GM18520 (cell line): ENCODE results near the gene ZNF423.
A peak's percentile ranks its signal among the peaks of the same experiment; 100 is the strongest.

Experiments used
- ATAC-seq: cut with Tn5 transposase; IDR thresholded peaks from one replicate; pipeline ENCODE4 v1.9.1; 2021; ENCODE audit not compliant: unreplicated experiment

Gene ZNF423

DNA sequence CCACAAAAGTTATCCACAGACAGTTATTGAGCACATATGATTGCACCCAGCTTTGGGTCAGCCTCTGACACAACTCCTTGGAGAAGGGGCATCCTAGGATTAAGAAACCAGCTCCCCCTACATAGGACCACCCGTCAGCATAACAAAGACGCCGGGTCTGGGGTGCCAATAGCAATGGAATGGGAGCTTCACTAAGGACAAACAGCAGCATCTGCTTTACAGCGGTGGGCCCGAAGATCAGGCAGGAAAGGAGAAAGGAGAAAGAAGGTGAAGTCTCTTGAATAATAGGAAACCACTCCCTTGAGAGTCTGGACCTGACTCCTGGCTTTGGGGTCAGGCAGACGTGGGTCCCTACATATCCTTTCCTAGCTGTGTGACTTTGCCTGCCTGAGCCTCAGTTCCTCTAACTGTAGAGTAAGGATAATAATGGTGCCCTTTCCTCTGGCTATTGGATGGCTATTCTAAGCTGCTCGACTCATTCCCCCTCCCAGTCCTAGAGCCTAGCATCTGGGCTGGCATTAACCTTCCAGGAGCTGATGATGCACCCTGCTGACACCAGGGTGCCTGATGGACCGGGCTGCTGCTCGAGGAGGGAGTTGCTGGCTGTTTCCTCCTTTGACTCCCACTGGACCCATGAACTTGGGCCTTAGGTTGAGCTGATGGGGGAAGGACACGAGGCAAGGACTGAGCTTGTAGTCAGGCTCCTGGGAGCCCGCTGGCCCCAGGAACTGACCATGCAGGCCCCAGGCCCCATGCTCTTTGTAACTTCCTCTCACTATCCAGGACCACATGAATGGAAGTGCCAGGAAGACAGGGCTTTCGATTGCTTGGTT, 388.2 kb downstream of the ZNF423 start:
- no peak for ATAC-seq

- no peak for ATAC-seq
Observed at GRCh38 chr16:49466881-49467280, 389.0 kb downstream of the ZNF423 start.

DNA sequence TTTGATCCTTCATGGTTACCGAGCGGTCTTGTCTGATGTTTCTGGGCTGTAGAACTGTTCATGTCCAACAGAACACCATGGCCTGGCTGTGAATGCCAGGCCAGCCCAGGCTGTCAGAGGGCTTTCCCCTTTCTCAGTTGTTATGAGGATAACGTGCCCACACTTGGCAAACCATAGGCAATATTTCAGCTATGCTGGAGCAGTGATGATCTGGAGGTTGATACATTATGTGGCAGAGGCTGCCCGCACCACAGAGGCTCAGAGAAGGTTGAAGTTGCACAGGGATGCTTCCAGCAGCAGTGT, 389.4 kb downstream of the ZNF423 start:
- ATAC-seq = no peak

DNA sequence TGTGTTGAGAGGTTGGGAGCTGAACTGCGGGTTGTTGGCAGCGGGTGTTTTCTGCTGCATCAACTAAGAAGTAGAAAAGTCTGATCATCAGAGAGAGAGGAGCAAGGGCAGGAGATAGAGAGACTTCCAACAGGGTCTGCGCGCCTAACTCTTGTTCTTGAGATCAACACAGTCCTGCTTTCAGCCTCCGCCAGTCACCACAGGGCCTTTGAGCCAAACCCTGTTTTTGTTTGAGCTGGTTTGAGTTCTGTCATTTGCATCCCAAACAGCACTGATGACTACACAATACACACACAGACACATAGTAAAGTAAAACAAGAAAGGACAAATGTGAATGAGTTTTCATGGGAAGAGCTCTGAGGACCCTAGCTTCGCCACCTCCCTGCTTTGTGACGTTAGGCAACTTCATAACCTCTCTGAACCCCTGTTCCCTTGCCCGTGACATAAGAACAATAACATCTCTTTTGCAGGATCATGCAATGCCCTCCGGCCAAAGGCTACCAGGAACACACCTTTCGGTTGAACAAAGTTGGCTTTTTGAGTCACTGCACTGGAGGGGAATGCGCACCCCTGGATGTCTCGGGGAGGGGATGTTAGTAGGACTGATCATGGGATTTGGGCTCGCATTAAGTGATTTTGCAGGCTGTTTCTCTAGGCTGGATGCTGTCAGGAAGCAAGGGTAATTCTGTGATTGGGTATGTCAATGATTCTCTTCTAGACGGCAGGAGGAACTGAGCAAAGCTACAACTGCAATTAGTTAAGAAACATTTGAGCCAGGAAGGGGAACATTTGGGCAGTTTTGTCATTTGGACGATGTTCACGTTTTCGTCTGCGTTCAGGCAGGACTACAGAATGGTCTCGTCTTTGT, 390.0 kb downstream of the ZNF423 start:
- ATAC-seq = no peak

DNA sequence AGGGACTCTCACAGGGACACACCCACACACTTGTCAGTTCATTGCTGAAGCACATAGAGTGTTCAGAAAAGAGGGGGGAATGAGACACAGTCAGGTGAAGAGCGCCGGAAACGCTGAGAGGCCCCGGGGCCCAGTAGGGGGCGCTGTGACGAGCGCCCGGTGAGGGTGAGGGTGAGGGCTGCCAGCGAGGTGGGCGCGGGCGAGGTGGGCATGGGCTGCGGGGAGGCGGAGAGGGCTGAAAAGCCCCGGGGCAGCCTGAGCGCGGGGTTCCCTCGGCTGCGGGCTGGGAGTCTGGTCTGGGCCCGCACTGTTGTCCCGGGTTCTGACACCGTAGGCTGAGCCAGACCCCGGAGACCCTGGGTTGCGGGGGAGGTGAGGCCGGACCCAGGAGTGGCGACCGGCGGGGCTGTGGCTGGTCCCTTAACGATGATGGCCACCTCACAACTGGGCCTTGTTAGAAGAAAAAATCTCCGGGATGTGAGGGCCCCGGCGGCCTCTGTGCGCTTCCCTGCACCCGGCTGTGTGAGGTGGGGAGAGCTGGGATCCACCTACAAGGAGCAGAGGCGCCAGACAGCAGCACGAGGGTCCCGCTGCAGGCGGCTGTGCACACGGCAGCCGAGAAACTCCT, 390.9 kb downstream of the ZNF423 start:
- ATAC-seq = no peak

DNA sequence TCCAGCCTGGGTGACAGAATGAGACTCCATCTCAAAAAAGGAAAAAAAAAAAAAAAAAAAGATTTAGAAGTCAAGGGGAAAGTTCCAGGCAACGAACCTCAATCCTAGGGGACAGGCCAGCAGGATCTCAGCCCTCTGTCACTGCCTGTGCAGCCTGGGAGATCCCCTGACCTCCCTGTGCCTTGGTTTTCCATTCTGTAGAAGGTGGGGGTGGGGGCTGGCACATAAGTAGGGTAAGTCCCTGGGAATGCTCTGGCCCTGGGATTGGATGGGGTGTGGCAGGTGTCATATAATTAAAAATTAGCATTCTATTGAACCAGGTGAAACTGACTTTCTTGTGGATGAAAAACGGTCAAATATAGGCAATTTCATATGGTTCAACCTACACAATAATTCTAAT, 391.8 kb downstream of the ZNF423 start:
- no peak for ATAC-seq

GRCh38 chr16:49463529-49463928, 392.4 kb downstream of the ZNF423 start:
- peak; percentile 74 for ATAC-seq

DNA sequence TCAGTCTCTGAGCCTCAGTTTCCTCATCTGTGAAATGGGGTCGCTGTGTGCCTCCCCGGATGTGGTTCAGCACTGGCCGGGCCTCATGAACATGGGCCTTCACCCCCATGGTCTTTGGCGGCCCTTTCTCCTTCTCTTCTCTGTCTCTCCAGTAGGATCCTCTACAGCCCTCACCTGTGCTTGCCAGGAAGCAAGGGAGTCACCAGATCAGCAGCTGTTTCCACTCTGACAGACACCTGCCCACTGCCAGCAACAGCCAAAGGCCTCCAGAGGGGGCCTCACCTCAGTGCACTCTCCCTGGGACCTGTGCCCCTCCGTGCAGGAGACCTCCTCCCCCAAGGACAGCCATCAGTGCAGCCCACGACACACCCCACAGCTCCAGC, 392.9 kb downstream of the ZNF423 start:
- no peak for ATAC-seq

DNA sequence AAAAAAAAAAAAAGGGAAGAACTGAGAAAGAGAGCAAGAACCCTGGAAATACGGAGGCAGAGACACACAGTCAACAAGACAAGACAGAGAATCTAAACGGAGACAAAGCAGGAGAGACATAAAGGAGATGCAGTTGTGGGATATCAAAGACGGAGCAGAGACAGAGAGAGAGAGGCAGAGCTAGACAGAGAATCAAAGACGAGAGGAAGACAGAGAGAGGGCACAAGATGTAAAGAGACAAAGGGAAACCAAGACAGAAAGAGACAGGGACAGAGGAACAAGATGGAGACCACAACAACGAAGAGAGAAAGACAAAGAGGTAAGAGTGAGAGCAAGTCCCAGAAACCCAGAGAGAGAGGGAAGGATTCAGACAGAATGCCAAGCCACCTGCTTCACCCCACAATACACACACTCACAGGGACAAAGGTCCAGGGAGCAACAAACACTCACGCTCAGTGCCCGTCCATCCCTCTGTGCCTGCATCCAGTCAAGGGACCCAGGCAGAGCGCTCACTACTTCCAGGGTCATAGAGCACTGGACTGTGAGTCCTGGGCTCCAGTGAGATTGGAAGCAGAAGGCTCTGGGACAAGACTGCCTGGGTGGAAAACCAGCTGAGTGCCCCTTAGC, 393.4 kb downstream of the ZNF423 start:
- ATAC-seq = no peak

- no peak for ATAC-seq
Observed at GRCh38 chr16:49461517-49461951, 394.4 kb downstream of the ZNF423 start.

GRCh38 chr16:49460786-49461470, 395.0 kb downstream of the ZNF423 start:
- no peak for ATAC-seq

GRCh38 chr16:49459953-49460735, 395.8 kb downstream of the ZNF423 start:
- no peak for ATAC-seq

DNA sequence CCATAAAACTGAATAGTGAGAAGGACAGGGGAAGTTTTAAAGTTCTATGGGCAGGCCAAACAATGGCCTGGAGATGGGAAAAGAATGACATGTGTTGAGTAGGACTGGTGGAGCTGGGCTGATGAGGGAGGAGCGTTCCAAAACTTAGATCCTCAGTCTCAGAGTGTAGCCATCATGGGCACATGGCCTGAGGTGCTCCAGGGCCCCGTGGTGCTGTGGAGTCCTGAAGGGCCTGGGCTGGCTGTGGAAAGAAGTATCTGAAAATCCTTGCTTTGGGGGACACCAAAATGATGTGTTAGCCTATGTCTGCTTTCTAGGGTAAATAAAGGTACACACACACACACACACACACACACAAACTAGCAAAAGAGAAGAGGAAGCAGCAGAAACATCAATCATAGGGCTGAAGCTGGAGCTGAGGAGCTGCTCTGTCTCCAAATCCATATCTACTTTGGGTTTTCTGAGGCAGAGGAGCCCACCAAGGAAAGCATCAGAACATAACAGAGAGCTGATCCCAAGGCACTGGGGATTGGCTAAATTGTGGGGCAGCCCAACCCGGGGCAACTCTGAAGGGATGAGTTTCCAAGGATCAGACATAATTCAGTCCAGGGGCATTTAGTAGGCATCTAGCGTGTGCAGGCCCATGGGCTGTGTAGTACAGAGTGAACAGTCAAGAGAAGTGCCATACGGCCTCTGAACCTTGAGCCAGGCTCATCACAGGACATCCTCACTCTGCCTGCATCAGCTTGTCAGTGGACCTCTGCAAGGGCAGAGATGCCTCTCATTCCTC, 397.1 kb downstream of the ZNF423 start:
- ATAC-seq = no peak

GRCh38 chr16:49458243-49458642, 397.7 kb downstream of the ZNF423 start:
- ATAC-seq = no peak

DNA sequence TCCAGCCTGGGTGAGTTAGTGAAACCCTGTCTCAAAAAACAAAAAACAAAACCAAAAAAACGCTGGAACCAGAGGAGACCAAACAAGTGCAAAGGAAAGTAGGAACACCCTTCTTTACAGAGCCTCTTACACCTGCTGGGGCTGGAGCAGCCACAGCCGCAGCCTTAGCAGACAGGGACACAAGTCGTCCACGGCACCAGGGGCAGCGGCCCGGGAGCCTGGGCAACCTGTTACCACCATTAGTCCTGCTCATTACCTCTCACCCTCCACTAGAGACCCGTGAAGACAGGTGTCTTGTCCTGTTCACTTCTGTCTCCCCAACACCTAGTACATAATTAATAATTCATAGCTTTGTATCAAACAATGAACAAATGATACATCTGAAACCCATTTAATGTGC, 398.7 kb downstream of the ZNF423 start:
- ATAC-seq = no peak

- no peak for ATAC-seq
Observed at GRCh38 chr16:49456763-49457162, 399.1 kb downstream of the ZNF423 start.

DNA sequence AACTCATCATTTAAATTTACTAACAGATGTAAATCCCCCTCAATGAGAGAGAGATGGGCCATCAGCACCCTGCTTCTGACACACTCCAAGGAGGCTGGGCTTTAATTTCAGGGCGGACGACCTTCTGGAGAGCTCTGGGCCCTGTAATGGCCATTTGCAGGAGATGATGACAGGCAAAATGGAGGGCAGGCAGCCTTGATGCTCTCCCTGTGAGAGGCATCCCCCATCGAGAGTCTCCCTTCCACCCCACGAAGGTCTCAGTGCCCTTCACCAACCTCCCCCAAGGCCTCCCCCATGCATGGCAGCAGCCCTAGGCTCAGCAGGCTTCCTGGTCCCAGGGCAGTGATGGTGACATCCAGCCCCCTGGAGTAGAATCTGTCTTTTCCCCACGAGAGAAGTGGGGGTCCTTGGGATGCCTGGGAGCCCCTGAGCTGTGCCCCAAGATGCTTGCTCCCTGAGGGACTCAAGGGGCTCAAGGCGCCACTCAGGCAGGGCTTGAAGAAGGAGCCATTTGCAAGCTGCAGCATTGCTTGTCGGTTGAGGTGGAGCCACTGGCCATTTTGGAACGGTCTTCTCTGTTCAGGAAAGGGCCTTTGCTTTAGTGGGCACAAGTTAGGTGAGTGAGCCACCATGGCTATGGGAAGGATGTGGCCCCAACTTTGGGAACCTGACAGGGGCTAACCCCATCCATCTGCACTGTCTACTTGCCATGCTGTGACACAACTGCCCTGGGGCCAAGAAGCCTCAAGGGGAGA, 399.7 kb downstream of the ZNF423 start:
- no peak for ATAC-seq

GRCh38 chr16:49455181-49455990, 400.5 kb downstream of the ZNF423 start:
- no peak for ATAC-seq
